GM19468 (cell line): ENCODE results near the gene ANAPC2.

Experiments used
- ATAC-seq: cut with Tn5 transposase; IDR thresholded peaks from one replicate; pipeline ENCODE4 v1.9.1; 2021; ENCODE audit warnings: mild to moderate bottlenecking, moderate library complexity, moderate number of reproducible peaks; ENCODE audit not compliant: unreplicated experiment; ENCODE audit errors: extremely low read depth

The ANAPC2 gene

DNA sequence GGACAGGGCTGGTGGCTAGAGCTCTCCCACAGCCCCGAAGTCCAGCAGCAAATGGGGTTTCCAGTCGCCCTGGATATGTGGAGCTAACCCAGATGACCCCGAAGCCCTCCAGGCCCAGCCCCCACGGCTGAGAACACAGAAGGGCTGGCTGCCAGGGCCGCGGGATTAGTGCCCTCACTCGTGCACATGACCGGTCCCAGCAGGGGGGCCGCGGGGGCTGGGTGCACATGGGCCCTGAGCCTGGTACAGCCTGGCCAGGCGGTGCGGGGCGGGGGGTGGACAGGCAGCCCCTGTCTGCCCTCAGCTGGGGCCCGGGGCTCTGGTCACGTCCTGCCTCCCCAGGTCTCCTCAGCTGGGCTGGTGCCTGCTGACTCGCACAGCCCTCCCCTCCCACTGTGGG, 6.0 kb upstream of the ANAPC2 start:
- ATAC-seq: no peak

DNA sequence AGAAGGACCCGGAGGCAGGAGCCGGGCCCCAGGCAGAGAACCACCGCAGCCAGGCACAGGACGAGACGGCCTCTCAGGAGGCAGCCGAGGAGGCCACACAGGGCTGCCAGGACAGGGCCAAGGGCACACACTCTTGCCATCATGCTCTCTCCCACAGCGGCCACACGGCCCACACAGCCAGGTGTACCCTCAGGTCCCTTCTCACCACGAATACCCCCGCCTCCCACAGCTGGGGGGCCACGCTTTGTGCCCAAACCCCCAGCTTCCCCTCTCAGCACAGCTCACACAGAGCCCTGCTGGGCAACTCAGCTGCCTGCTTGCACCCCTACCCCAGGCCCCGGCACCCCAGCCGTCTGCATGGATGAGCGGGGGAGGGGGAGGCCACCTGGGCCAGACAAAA, 5.4 kb upstream of the ANAPC2 start:
- no peak for ATAC-seq

DNA sequence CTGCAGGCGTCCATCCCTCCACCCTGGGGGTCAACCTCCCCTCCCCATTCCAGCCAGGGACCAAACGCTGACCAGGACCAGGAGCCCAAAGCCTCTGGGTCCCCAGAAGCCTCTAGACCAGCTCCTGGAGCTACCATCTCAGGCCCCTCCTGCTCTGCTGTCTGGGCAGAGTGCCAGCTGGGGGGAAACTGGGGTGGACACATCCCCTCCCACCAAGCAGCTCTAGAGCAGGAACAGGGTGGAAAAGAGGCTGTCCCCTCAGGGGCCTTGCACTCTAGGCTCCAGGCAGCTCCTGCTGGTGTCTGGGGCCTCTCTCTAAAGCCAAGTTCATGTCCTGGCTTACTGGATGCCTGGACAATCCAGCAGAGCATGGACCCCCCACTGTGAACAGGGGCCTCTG, 4.5 kb upstream of the ANAPC2 start:
- no peak for ATAC-seq

DNA sequence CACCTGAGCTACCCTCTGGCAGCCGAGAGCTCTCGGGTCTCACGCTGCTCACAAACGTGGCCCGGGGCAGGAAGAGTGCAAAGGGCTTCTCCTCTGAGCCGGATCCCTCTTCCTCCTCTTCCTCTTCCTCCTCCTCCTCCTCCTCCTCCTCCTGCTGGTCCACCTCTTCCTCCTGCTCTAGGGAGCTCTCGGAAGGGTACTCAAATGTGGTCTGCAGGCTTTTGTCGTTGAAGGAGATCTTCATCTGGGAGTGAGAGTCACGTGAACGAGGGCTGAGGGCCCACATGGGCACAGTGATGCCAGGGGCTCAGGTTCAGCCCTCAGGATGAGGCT, 4.1 kb upstream of the ANAPC2 start:
- no peak for ATAC-seq

DNA sequence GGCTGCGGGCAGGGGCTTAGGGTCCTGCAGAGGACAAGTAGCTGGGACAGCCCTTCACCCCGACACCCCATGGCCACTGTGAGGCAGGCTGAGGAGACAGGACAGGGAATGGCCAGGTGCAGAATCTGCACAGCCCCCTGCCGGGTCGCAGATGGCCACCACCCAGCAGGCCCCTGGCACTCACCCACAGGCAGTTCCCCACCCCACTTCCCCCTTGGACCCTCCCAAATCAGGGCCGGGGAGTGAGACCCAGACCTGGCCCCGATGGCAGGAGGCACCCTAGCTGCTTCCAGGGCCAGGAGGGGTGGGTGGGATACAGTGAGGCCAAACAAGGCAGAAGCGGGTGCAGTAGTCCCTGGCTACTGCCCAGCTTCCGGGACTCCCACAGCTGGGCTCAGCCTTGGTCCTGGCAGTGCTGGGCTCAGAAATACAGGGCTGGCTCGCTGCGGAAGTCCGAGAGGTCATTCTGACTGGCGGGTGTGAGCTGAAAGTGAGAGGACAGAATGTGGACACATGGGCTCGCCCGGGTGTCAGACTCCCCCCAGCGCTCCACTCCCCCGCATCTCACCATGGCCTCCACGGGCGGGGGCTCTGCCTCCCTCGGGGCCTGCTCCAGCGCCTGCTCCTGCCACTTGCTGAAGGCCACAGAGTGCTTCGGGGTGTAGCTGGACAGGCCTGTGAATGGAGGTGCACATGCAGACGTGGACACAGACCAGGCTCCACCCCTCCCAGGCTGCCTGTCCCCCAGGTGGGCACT, 3.5 kb upstream of the ANAPC2 start:
- ATAC-seq: no peak

DNA sequence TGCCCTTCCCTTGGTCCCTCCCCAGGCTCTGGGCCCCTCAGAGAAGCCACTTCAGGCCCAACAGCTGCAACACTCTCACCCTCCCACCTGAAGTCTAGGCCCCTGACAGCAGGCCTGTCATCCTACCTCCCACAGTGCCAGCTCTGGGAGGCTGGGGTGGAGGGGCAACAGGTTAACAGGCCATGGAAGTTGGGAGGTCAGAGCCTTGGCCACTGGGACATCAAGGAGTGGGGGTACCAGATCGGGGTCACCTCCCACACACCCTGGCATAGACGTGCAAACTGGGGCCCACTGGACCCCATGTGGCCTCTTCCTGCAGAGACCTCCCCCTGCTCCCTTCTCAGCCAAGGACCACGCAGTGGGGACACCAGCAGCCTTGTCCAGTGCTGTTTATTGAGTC, 2.9 kb upstream of the ANAPC2 start:
- ATAC-seq: no peak

DNA sequence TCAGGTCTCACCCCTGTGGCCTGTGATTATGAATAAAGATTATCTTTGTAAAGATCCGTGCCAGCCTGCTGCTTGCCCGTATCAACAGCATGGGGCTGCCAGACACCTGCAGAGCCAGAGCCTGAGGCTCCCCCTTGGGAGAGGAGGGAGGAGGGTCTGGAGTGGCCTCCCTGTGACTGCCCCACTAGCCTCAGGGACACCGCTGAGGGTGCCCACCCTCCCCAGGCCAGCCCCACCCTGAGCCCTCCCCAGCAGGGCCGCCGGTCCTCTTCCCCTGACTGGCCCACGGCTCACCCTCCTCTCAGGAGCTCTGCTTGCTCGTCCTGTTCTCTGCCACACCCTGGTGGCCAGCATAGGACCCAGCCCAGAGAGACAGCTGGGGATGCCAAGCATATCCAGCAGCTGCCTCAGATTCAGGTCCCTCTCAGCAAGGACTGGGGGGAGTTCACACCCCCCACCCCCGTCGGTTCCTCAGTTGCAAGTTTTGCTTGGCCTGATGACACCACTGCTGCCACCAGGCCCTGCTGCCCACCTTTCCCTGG, 2.0 kb upstream of the ANAPC2 start:
- ATAC-seq: no peak

DNA sequence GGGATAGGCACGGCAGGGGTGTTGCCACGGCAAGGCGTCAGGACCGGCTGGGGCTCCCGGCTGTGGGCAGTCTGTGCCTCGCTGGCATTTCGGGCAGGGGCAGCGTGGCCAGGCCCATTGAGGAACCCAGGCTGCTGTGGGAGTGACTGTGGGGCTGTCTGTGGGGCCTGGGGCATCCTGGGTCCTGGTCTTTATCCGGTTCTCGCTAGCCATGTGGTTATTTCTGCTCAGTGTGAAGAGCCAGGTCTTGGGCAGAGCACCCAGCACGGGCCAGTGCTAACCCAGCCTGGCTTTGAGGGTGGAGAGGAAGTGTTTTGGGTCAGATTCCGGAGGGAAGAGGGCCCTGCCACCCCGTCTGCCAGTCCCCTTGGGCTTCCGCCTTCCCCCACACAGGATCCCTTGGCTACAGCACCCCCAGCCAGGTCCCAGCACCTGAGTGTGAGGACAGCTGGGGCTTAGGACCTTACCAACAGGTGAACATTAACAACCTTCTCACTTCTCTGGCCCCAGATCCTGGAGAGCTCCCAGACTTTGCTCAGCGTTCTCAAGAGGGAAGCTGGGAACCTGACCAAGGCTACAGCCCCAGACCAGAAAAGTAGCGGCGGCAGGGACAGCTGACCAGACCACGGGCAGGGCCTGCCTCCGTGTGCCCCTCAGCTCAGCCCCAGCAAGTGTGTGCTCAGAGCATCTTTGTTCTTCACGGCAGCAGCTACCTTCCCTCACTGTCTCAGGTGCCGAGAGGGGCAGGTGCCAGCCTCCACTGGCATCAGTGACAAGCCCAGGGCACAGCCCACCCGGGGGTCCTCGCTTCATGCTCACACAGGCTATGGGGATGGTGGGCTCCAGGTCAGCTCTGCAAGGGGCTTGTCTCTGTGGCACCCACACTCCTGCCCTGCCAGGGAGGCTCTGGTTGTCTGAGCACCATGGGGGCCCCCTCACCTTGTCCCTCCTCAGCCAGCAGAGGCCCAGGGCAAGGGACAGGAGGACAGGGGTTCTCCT, 1.2 kb upstream of the ANAPC2 start:
- no peak for ATAC-seq

DNA sequence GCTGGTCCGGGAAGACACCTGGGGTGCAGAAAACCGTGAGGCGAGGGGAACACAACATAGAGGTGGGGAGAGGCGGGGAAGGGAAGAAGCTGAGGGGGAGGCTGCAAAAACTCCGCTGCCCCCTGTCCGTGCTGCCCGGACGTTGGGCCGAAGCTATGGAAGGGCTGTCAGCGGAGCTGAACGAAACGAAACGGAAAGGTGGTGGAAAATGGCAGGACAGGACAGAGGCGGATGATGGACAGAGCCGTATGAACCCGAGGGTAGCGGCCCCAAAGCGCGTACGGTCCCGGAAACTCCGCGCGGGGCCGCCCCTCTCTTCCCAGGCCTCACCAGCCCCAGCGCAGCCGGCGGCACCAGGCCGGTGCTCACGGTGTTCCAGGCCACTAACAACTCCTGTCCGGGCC, 272 bp downstream of the ANAPC2 start:
- ATAC-seq: no peak

DNA sequence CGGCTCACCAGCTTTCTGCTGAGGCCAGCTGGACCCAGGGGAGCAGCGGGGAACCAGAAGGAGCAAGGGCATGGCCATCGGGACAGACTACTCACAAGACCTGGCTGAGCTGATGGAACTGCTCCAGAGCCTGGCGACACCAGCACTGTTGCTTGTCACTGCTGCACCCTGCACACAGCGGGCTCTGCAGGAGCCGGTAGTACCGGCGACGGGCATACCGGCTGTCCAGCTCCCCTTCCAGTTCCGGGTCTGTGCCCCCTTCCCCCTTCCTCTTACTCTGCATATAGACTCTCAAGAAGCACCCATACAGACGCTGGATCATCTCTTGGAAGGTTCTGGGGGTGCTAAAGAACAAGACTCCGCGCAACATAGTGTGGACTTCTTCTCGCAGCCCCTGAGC, 974 bp downstream of the ANAPC2 start:
- no peak for ATAC-seq

DNA sequence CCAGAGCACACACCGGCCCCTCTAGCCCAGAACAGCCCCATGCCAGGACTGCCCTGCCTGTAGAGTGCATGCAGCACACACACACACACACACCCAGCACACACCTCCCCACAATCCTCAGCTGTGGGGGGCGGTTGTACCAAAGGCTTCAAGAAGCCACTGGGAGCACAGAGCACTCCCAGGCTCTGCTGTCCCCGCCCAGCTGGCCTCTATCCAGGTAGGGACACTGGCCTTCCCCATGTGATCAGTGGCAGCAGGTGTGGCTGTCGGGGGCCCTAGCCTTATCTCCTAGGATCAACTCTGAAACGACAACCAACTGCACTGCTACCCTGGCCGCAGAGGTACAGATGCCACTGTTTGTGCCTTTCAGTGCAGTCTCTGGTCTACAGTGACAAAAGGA, 2.0 kb downstream of the ANAPC2 start:
- no peak for ATAC-seq

DNA sequence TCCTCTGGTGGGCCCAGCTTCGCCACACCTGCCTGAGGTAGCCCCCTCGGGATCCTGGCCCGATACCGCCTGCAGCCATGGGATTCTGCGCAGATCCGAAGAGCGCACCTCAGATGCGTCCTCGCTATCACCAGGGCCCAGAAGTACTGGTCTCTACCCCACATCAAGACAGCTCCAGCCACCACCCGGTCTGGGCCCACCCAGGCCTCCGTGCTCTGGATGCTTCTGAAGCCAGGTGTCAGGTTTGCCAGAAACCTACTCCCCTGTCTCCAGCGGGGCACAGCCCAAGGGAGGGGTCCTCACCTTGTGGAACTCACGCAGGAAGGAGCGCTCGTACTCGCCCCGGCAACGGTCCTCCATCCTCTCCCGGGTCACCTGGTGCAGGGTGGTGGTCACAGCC, 2.4 kb downstream of the ANAPC2 start:
- no peak for ATAC-seq

DNA sequence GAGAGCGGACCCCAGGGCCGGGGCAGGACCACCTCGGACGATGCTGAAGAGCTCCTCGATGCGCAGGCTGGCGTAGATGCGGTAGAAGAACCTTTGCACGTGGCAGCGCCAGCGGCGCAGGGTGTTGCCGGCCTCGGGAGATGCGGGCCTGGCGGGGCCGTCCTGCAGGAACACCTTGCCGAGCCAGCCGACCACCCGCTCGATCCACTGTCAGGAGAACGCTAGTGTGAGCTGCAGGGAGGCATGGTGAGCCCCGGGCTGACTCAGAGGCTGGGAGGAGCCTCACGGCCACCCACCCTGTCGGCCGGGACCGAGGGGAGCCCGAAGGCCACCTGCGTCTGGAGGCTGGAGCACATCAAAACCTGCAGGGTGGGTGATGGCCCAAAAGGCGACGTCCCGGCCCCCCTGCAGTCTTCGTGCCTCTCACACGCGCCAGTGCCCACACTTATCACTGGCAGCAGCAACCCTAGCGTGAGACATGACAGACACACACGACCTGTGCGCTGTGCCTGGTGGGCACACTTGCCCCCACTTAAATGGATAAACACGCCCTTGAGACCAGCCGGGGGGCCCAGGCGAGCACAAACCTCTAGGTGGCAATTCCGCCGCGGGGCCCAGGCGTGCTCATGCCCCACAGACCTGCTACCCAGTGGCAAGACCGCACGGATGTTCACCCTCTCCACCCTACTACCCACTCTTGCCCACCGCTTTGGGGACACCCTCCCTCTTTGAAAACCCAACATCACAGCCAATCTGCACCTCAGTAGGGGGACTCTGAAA, 3.3 kb downstream of the ANAPC2 start:
- ATAC-seq: no peak

DNA sequence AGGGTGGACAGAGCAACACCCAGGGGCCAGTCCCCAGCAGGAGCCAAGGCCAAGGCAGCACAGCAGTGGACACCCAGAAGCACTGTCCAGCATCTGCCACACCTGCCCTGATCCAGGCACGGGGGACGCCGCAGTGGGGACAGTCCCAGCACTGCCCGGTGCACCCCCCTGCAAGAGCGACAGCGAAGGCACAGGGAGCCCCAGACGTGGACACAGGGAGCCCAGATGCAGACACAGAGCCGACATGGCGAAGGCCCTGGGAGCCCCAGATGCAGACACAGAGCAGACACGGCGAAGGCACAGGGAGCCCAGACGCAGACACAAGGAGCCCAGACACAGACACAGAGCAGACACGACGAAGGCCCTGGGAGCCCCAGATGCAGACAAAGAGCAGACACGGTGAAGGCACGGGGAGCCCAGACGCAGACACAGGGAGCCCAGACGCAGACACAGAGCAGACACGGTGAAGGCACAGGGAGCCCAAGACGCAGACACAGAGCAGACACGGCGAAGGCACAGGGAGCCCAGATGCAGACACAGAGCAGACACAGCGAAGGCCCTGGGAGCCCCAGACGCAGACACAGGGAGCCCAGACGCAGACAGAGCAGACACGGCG, 4.3 kb downstream of the ANAPC2 start:
- no peak for ATAC-seq

DNA sequence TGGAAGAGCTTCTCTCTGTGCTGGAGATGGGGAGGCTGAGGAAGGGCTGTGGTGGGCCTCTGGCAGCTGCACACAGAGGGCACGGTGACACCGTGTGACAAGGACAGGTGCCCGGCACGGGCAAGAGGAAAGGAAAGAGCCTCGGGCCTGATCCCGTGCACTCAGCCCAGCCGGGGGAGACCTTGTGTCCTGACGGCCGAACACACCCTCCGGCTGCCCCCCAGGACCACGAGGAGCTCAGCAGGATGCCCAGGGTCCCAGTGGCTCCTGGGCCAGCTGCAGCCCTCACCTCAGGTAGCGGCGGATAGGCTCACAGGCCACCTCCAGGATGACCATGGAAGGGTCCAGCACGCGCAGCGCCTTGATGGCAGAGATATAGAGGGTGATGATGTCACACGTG, 5.5 kb downstream of the ANAPC2 start:
- ATAC-seq: no peak

DNA sequence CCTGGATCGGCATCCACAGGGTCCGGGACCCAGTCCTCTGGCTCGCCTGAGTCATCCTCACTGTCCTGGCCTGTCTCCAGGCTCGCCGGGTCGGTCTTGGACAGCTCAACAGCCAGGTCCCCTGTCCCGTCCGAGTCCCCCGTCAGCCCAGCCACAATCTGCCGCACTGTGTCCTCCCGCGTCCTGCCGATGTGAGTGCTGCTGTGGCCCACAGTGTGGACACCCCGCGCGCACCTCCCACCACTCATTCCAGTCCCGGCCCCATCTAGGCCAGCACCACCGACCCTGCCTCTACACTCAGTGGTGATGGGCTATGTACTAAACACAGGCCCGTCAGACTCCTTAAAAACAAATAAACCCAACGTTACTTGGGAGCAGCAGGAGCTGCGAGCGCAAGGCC, 6.7 kb downstream of the ANAPC2 start:
- ATAC-seq: no peak

DNA sequence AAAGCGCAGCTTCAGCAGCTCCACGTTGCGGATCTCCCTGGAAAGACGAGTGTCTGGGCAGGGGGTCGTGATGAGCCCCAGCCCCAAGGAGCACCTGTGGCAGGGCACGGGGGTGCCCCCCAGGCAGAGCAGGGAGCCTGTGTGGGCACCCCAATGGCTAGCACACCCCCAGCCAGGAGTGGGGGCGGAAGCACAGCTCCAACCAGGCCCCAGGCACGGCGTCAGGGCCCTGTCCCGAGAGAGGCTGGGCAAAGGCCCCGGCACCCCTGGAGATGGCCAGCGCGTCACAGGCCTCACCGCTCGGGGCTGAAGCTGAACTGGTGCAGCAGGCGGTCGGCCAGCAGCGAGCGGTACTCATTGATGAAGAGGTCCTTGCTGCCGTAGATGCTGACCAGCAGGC, 7.9 kb downstream of the ANAPC2 start:
- ATAC-seq: no peak

DNA sequence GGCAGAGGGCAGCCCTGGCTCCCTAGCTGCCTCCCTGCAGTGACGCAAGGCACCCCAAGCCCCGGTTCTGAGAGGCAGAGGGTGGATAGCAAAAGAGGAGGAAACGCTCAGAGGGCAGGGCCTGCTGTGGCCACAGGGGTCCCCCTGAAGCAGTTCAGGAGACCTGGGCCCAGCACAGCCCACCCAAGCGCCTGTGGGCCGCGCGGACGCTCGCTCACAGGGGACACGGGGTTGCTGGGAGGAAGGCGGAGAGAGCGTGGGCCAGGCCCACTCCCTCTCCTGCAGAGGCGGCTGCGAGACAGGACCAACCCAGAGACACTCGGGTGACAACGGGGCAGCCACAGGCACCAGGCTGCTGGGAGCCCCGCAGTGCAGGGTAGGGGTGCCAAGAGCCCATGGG, 8.6 kb downstream of the ANAPC2 start:
- ATAC-seq: no peak

DNA sequence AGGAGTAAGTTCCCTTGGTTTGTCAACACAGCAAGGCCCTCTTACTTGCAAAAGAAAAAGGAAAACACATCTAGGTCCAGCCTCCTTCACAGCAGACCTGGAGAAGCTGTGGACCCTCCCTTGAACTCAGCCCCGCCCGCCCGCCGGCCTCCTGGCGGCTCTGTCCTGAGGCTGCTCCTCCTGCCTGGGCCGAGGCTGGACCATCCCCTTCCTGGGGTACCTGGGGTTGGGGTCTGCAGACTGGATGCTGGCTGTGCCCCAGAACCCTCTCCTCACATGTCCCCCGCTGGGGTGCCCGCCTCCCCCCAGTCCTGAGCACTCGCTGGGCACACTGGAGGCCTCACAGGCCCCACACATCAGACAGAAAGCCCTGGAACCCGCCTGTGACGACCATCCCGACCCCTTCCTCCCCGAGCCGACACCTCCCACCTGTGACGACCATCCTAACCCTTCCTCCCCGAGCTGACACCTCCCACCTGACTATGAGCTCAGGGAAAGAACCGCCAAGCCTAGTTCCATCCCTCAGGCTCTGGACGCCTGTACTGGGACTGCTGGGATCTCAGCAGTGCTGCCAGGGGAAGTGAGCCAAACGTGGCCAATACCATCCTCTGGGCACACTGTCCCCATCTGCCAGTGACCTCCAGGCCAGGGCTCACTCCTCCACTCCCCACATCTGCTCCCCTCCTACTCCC, 9.3 kb downstream of the ANAPC2 start:
- ATAC-seq: no peak
